ENCODE results near the gene KCNQ1OT1. TPM values are rescaled to one million over a fixed set of nuclear protein-coding genes. Genes with fewer than 3 reads are reported as not detected.

Gene KCNQ1OT1
- total RNA-seq, 1 donor from 2014 or later: 5.0 TPM

GRCh38 chr11:2721210-2721916 lies 21.6 kb upstream of the KCNQ1OT1 start:
- no peak for DNase-seq (ENCODE audit: low spot score)

- no peak for DNase-seq (ENCODE audit: low spot score)
Measured at GRCh38 chr11:2719831-2720590, 20.2 kb upstream of the KCNQ1OT1 start.

GRCh38 chr11:2718817-2719438 lies 19.1 kb upstream of the KCNQ1OT1 start:
- DNase-seq (ENCODE audit: low spot score): no peak

GRCh38 chr11:2717561-2718325 lies 17.9 kb upstream of the KCNQ1OT1 start:
- no peak for DNase-seq (ENCODE audit: low spot score)

- no peak for DNase-seq (ENCODE audit: low spot score)
Measured at GRCh38 chr11:2716376-2717095, 16.7 kb upstream of the KCNQ1OT1 start.

- no peak for DNase-seq (ENCODE audit: low spot score)
Measured at GRCh38 chr11:2715716-2716350, 16.0 kb upstream of the KCNQ1OT1 start.

- no peak for DNase-seq (ENCODE audit: low spot score)
Measured at GRCh38 chr11:2714871-2715270, 15.1 kb upstream of the KCNQ1OT1 start.

- DNase-seq (ENCODE audit: low spot score): no peak
Measured at GRCh38 chr11:2714463-2714800, 14.6 kb upstream of the KCNQ1OT1 start.

GRCh38 chr11:2713661-2714462 lies 14.1 kb upstream of the KCNQ1OT1 start:
- DNase-seq (ENCODE audit: low spot score): no peak

GRCh38 chr11:2713094-2713493 lies 13.3 kb upstream of the KCNQ1OT1 start:
- DNase-seq (ENCODE audit: low spot score): no peak

- DNase-seq (ENCODE audit: low spot score): no peak
Measured at GRCh38 chr11:2711161-2711560, 11.4 kb upstream of the KCNQ1OT1 start.

- no peak for DNase-seq (ENCODE audit: low spot score)
Measured at GRCh38 chr11:2709429-2709828, 9.6 kb upstream of the KCNQ1OT1 start.

- no peak for DNase-seq (ENCODE audit: low spot score)
Measured at GRCh38 chr11:2708757-2709281, 9.0 kb upstream of the KCNQ1OT1 start.

- no peak for DNase-seq (ENCODE audit: low spot score)
Measured at GRCh38 chr11:2708151-2708581, 8.4 kb upstream of the KCNQ1OT1 start.

- DNase-seq (ENCODE audit: low spot score): no peak
Measured at GRCh38 chr11:2707736-2708135, 7.9 kb upstream of the KCNQ1OT1 start.

- DNase-seq (ENCODE audit: low spot score): no peak
Measured at GRCh38 chr11:2706321-2706720, 6.5 kb upstream of the KCNQ1OT1 start.

- no peak for DNase-seq (ENCODE audit: low spot score)
Measured at GRCh38 chr11:2704896-2705606, 5.3 kb upstream of the KCNQ1OT1 start.

- DNase-seq (ENCODE audit: low spot score): no peak
Measured at GRCh38 chr11:2704356-2704755, 4.6 kb upstream of the KCNQ1OT1 start.

Data from ureter (tissue), 1 donor.